ENCODE results near the gene LRRC42.

LRRC42 gene

GRCh38 chr1:53929246-53929960, 16.7 kb upstream of the LRRC42 start:
- no peak overlapping the region for H3K4me3 ChIP-seq (ENCODE audit: low read depth, low read length)
- DNase-seq (ENCODE audit: low read depth): no peak
- TF ChIP-seq CTCF (IDR thresholded peaks at IDR 0.05; ENCODE audit: control insufficient read depth, extremely low read depth, insufficient read depth): no peak

DNA sequence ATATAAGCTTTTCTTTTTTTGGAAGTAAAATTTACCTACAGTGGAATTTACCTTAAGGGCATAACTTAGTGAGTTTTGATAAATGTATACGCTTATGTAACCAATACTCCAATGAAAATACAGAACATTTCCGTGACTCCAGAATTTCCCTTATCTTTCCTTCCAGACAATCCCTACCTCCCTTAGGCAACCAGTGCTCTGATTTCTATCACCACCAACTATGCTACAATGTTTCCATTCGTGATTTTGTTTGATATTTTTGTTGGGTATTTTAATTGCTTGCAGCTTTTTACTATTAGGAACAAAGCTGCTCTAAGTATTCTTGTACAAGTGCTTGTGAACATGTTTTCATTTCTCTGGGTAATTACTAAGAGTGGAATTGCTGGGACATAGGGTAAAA, 15.2 kb upstream of the LRRC42 start:
- TF ChIP-seq CTCF (IDR thresholded peaks at IDR 0.05; ENCODE audit: control insufficient read depth, extremely low read depth, insufficient read depth): no peak

DNA sequence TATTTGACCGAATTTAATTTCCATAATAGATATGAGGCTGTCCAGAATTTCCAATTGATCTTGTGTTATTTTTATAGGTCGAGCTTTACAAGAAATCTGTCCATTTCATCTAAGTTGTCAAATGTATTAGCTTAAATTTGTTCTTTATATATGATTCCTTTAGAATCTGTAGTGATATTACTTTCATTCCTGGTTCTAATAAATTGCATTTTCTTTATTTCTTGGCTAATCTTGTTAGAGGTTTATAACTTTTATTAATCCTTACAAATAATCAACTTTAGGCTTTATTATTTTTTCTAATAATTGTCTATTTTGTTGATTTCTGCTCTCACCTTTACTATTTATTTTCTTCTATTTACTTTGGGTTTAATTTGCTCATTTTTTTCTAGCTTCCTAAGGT, 14.6 kb upstream of the LRRC42 start:
- no peak overlapping the region for H3K4me3 ChIP-seq (ENCODE audit: low read depth, low read length)
- no peak for DNase-seq (ENCODE audit: low read depth)
- no peak for TF ChIP-seq CTCF (IDR thresholded peaks at IDR 0.05; ENCODE audit: control insufficient read depth, extremely low read depth, insufficient read depth)

More for the DNA sequence above, 15.2 kb upstream of the LRRC42 start:
- no peak overlapping the region for H3K4me3 ChIP-seq (ENCODE audit: low read depth, low read length)
- no peak for DNase-seq (ENCODE audit: low read depth)

DNA sequence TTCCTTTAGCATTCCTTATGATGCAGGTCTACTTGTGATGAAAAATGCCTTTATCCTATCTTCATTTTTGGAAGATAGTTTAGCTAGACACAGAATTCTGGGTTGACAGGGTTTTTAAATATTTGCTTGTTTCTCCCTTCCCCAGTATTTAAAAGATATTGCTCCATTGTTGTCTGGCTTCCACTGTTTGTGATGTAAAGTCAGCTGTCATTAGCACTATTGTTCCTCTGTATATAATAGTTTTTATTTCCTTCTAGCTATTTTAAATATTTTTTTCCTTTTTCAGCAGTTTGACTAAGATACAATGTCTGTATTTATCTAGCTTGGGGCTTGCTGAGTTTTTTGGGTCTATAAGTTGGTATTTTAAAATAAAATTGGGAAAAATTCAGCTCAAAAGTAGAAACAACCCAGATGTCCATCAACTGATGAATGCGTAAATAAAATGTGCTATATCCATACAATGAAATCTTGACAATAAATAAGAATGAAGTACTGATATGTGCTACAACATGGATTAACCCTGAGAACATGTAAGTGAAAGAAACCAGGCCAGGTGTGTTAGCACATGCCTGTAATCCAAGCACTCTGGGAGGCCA, 11.9 kb upstream of the LRRC42 start:
- no peak for DNase-seq (ENCODE audit: low read depth)
- H3K4me3 ChIP-seq (ENCODE audit: low read depth, low read length): no peak overlapping the region
- no peak for TF ChIP-seq CTCF (IDR thresholded peaks at IDR 0.05; ENCODE audit: control insufficient read depth, extremely low read depth, insufficient read depth)

DNA sequence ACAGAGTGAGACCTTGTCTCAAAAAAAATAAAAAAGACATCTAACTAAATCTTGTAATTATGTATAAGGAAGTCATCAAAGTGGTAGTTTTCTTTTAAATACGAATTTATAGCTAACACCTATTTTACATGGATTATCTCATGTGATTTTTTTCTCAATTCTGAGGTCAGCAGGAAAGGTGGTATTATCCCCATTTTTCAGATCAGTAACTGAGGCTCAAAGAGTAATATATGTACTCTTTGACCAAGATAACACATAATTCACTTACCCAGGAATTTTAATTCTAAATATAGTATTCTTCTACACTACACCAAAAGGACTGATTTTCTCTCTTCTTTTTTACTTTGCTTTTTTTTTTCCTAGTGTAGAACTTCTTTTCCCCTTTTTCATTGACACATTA, 9.7 kb upstream of the LRRC42 start:
- DNase-seq (ENCODE audit: low read depth): no peak
- no peak for TF ChIP-seq CTCF (IDR thresholded peaks at IDR 0.05; ENCODE audit: control insufficient read depth, extremely low read depth, insufficient read depth)
- no peak overlapping the region for H3K4me3 ChIP-seq (ENCODE audit: low read depth, low read length)

GRCh38 chr1:53938136-53938830, 7.9 kb upstream of the LRRC42 start:
- no peak for TF ChIP-seq CTCF (IDR thresholded peaks at IDR 0.05; ENCODE audit: control insufficient read depth, extremely low read depth, insufficient read depth)
- no peak for DNase-seq (ENCODE audit: low read depth)
- no peak overlapping the region for H3K4me3 ChIP-seq (ENCODE audit: low read depth, low read length)
